B cell (primary cell): ENCODE measurements around the gene GNL3. TPM values are rescaled to one million over a fixed set of nuclear protein-coding genes. Genes with fewer than 3 reads are reported as not detected.
A peak's percentile ranks its signal among the peaks of the same experiment; 100 is the strongest.

Experiments
- ATAC-seq: fragments of 200-7000 bp; cut with Tn5 transposase; one replicate; pipeline ENCODE4 v1.10.0; 2021; ENCODE audit warnings: low read depth, mild to moderate bottlenecking, moderate number of reproducible peaks, moderate library complexity
- CTCF ChIA-PET: fragments of 350-600 bp; sonication (Branson Sonifier 250); formaldehyde crosslinking; loops from one replicate; lab custom pipeline; 2021; ENCODE audit warnings: antibody characterized with exemption, inconsistent platforms; lab: Charles Lee
- POLR2A ChIA-PET: fragments of 350-600 bp; sonication (Branson Sonifier 250); formaldehyde crosslinking; loops from one replicate; lab custom pipeline; 2021; ENCODE audit warnings: antibody characterized with exemption; lab: Charles Lee
- DNase-seq: peaks from one replicate; pipeline ENCODE4 v3.0.0; 2013
- H2AFZ ChIP-seq: 2 replicates; pipeline ENCODE4 v1.6.1; 2012; ENCODE audit warnings: mild to moderate bottlenecking, low read depth, low read length; ENCODE audit not compliant: insufficient read depth, poor library complexity, severe bottlenecking
- H3K27ac ChIP-seq, 2 donors: 1 replicate in 1 of 2; 2 replicates in 1 of 2; pipeline ENCODE4 v1.5.1; 2012 to 2013; ENCODE audit warnings: low read length in 2 of 2, mild to moderate bottlenecking in 2 of 2, moderate library complexity in 1 of 2
- H3K27me3 ChIP-seq, 4 experiments: fragments of 200-600 bp in 1 of 4; sonication (generic) in 1 of 4; replicated peaks in 1 of 4; 1 replicate in 2 of 4; 2 replicates in 2 of 4; pipeline versions ENCODE4 v1.6.1 to v1.7.0; 2013 to 2016; ENCODE audit warnings: low read length in 3 of 4, mild to moderate bottlenecking in 2 of 4, mixed read lengths in 1 of 4, moderate library complexity in 1 of 4; ENCODE audit not compliant: insufficient read depth in 4 of 4, control insufficient read depth in 3 of 4; ENCODE audit errors: control extremely low read depth in 1 of 4
- H3K36me3 ChIP-seq, 2 experiments: replicated peaks in 1 of 2; 1 replicate in 1 of 2; 2 replicates in 1 of 2; pipeline versions ENCODE4 v1.6.1 to v1.7.1; 2013; ENCODE audit warnings: low read length in 1 of 2; ENCODE audit not compliant: insufficient read depth in 2 of 2, control insufficient read depth in 1 of 2; ENCODE audit errors: control extremely low read depth in 1 of 2, extremely low read depth in 1 of 2
- H3K4me1 ChIP-seq, 2 donors: fragments of 200-600 bp in 1 of 2; sonication (generic) in 1 of 2; 1 replicate in 1 of 2; 2 replicates in 1 of 2; pipeline versions ENCODE4 v1.5.1 to v1.6.1; 2013 to 2017; ENCODE audit warnings: low read length in 2 of 2; ENCODE audit not compliant: control insufficient read depth in 2 of 2, insufficient read depth in 2 of 2
- H3K4me2 ChIP-seq: replicated peaks from 2 replicates; pipeline ENCODE3; 2012; ENCODE audit warnings: mild to moderate bottlenecking, low read depth, low read length; ENCODE audit not compliant: poor library complexity, severe bottlenecking
- H3K4me3 ChIP-seq, 5 experiments: fragments of 200-600 bp in 1 of 5; sonication (generic) in 1 of 5; 1 replicate in 3 of 5; 2 replicates in 2 of 5; pipeline versions ENCODE4 v1.5.1 to v1.7.0; 2011 to 2016; ENCODE audit warnings: low read length in 4 of 5, mild to moderate bottlenecking in 4 of 5, low read depth in 2 of 5, control low read depth in 1 of 5, moderate library complexity in 1 of 5; ENCODE audit not compliant: insufficient read depth in 1 of 5; ENCODE audit errors: control extremely low read depth in 1 of 5, extremely low read depth in 1 of 5
- H3K79me2 ChIP-seq: fragments of 200-600 bp; sonication (generic); one replicate; pipeline ENCODE4 v1.6.0; 2016; ENCODE audit warnings: low read length; ENCODE audit not compliant: control insufficient read depth, insufficient read depth
- H3K9ac ChIP-seq: fragments of 200-600 bp; sonication (generic); 2 replicates; pipeline ENCODE4 v1.6.1; 2017; ENCODE audit warnings: mild to moderate bottlenecking, low read length, moderate library complexity
- H3K9me3 ChIP-seq, 3 donors: one replicate each; pipeline versions ENCODE4 v1.6.1 to v1.7.1; 2013; ENCODE audit warnings: low read length in 2 of 3; ENCODE audit not compliant: control insufficient read depth in 2 of 3, insufficient read depth in 1 of 3; ENCODE audit errors: control extremely low read depth in 1 of 3
- H4K20me1 ChIP-seq: 2 replicates; pipeline ENCODE4 v1.6.0; 2012; ENCODE audit warnings: mild to moderate bottlenecking, low read length; ENCODE audit not compliant: insufficient read depth, control insufficient read depth, poor library complexity, severe bottlenecking
- H3K27ac Mint-ChIP-seq: one replicate; pipeline ENCODE4 v1.8.0; 2021; ENCODE audit warnings: mixed read lengths
- H3K27me3 Mint-ChIP-seq: one replicate; pipeline ENCODE4 v1.8.0; 2021; ENCODE audit warnings: mixed read lengths
- H3K4me1 Mint-ChIP-seq: one replicate; pipeline ENCODE4 v1.8.0; 2021; ENCODE audit warnings: mixed read lengths
- H3K4me3 Mint-ChIP-seq: one replicate; pipeline ENCODE4 v1.8.0; 2021; ENCODE audit warnings: mixed read lengths
- H3K9me3 Mint-ChIP-seq: one replicate; pipeline ENCODE4 v1.8.0; 2022; ENCODE audit warnings: mixed read lengths; ENCODE audit not compliant: insufficient read depth
- EZH2 ChIP-seq: IDR thresholded peaks from 2 replicates; pipeline ENCODE4 v1.6.1; 2012; ENCODE audit warnings: borderline replicate concordance, low read depth, mild to moderate bottlenecking, moderate library complexity, low read length; ENCODE audit not compliant: insufficient read depth, poor library complexity, severe bottlenecking
- WGBS: methylation state at CpG from one replicate; pipeline ENCODE4 v1.1.5; 2013; ENCODE audit warnings: missing lambda C conversion rate; ENCODE audit not compliant: insufficient coverage; 5-methylcytosine and 5-hydroxymethylcytosine counted together
- intact Hi-C: fragments of 100-400 bp; cut with micrococcal nuclease; formaldehyde crosslinking; loops from one replicate; pipeline ENCODE4 v1.10.0; 2022
- polyA plus RNA-seq: library from polyadenylated mRNA; depleted of rRNA; stranded (reverse); fragments of >200 nt; gene quantifications from 2 replicates; pipeline ENCODE4 v1.2.3, GENCODE V29; 2012
- total RNA-seq, 2 donors: library from RNA; stranded (reverse); fragments of 120-200 nt in 1 of 2; gene quantifications; 1 replicate in 1 of 2; 2 replicates in 1 of 2; pipeline versions ENCODE4 v1.2.3 to v1.2.4, GENCODE V29; 2013 to 2022
- TF ChIP-seq, protein P1 (sequence below): fragments of 200-600 bp; IDR thresholded peaks from one replicate; pipeline ENCODE4 v1.8.0; 2022; ENCODE audit warnings: antibody characterized with exemption, mild to moderate bottlenecking

GNL3 gene
- total and polyA plus RNA-seq, 2 donors (not counting 1 experiment from before 2014, with no cell fraction given) = 32.6 to 68.5 TPM

DNA sequence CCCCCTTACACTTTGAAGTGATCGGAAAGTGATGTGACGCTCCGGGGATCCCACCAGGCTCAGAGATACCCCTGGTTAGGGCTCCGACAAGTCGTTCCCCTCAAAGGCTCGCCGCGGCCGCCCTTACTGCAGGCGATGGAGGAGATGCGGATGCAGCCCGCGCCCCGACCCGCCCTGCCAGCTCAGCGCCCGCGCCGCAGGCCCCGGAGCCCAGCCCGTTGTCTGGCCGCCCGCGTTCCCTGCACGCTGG, 19.5 kb downstream of the GNL3 start:
- Histone ChIP-seq H3K27ac (peak overlapping the region; percentile 59 to 95), H3K79me2 (peaks cover 65% of the 10 kb centered on the region), H2AFZ (peak overlapping the region; percentile 98), H3K4me2 (peak overlapping the region; percentile 98), H3K9me3 (no peaks in the 10 kb centered on the region), H3K36me3 (peaks cover 5 to 13% of the 10 kb centered on the region in 2 experiments), H3K4me1 (peaks cover 34 to 41% of the 10 kb centered on the region in 2 donors), H3K9ac (peak overlapping the region; percentile 96), H3K27me3 (no peaks in the 10 kb centered on the region), H4K20me1 (no peaks in the 10 kb centered on the region), H3K4me3 (peak overlapping the region; percentile 65 to 91 (median 79))
- under 1% methylated on average over 25 of the region's 25 CpGs for WGBS
- intact Hi-C loops = loop anchor here (5.0 to 10.0 kb wide), 2 partner anchors 642 to 731 kb away; partner anchors contain the start of genes ABHD14A, ABHD14B and DCP1A
- ATAC-seq (no peak), DNase-seq (no peak)
- H3K27ac Mint-ChIP-seq = peak overlapping the region; percentile 97
- POLR2A ChIA-PET = interaction anchor here (1.3 to 2.0 kb wide), 2 partner anchors 19 to 65 kb away, joined by 3 to 9 read pairs; partner anchors contain the start of genes GNL3, NEK4 and PBRM1
- H3K9me3 Mint-ChIP-seq = no peaks in the 10 kb centered on the region
- CTCF ChIA-PET = no interaction called here
- H3K4me1 Mint-ChIP-seq = peaks cover 40% of the 10 kb centered on the region
- H3K4me3 Mint-ChIP-seq = peak overlapping the region; percentile 96
- H3K27me3 Mint-ChIP-seq = no peaks in the 10 kb centered on the region
- no peak for TF ChIP-seq EZH2
- TF ChIP-seq, protein P1, sequence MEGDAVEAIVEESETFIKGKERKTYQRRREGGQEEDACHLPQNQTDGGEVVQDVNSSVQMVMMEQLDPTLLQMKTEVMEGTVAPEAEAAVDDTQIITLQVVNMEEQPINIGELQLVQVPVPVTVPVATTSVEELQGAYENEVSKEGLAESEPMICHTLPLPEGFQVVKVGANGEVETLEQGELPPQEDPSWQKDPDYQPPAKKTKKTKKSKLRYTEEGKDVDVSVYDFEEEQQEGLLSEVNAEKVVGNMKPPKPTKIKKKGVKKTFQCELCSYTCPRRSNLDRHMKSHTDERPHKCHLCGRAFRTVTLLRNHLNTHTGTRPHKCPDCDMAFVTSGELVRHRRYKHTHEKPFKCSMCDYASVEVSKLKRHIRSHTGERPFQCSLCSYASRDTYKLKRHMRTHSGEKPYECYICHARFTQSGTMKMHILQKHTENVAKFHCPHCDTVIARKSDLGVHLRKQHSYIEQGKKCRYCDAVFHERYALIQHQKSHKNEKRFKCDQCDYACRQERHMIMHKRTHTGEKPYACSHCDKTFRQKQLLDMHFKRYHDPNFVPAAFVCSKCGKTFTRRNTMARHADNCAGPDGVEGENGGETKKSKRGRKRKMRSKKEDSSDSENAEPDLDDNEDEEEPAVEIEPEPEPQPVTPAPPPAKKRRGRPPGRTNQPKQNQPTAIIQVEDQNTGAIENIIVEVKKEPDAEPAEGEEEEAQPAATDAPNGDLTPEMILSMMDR = no peak
